ENCODE measurements around the gene MIB1. TPM values are rescaled to one million over a fixed set of nuclear protein-coding genes. Genes with fewer than 3 reads are reported as not detected.
A peak's percentile ranks its signal among the peaks of the same experiment; 100 is the strongest.

The MIB1 gene
- total RNA-seq, 2 donors from 2014 or later = 30.0 to 34.7 TPM

DNA sequence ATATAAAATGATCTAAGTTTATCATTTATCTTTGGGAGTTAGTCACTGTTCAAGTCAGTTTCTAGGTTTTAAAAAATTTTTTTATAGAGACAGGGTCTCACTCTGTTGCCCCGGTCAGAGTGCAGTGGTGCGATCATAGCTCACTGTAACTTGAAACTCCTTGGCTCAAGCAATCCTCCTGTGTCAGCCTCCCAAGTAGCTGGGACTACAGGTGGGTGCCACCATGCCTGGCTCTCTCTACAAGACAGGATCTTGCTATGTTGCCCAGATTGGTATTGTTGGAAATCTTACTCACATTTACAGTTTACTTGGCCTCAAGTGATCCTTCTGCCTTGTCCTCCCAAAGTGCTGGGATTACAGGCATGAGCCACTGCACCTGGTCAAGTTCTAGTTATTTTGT is 74.5 kb downstream of the MIB1 start:
- Histone ChIP-seq H3K4me1 (replicated peaks) (no peaks in the 10 kb centered on the region), H3K36me3 (no peaks in the 10 kb centered on the region), H3K9me3 (no peaks in the 10 kb centered on the region), H3K4me3 (no peak overlapping the region), H3K27me3 (replicated peaks; ENCODE audit: insufficient read depth) (no peaks in the 10 kb centered on the region), H3K27ac (no peak overlapping the region)
- no peak for DNase-seq (ENCODE audit: low spot score)
- TF ChIP-seq POLR2A (IDR thresholded peaks at IDR 0.05) = no peak
- TF ChIP-seq, protein P1, sequence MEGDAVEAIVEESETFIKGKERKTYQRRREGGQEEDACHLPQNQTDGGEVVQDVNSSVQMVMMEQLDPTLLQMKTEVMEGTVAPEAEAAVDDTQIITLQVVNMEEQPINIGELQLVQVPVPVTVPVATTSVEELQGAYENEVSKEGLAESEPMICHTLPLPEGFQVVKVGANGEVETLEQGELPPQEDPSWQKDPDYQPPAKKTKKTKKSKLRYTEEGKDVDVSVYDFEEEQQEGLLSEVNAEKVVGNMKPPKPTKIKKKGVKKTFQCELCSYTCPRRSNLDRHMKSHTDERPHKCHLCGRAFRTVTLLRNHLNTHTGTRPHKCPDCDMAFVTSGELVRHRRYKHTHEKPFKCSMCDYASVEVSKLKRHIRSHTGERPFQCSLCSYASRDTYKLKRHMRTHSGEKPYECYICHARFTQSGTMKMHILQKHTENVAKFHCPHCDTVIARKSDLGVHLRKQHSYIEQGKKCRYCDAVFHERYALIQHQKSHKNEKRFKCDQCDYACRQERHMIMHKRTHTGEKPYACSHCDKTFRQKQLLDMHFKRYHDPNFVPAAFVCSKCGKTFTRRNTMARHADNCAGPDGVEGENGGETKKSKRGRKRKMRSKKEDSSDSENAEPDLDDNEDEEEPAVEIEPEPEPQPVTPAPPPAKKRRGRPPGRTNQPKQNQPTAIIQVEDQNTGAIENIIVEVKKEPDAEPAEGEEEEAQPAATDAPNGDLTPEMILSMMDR (IDR thresholded peaks at IDR 0.05) = no peak
- TF ChIP-seq POLR2AphosphoS5 (IDR thresholded peaks at IDR 0.05) = no peak
- intact Hi-C loops (cut with DNase I) = loop anchor here (5.0 kb wide), 1 partner anchor 37 kb away; no protein-coding TSS in a partner anchor
- WGBS = 100% methylated on average over 2 of the region's 2 CpGs

DNA sequence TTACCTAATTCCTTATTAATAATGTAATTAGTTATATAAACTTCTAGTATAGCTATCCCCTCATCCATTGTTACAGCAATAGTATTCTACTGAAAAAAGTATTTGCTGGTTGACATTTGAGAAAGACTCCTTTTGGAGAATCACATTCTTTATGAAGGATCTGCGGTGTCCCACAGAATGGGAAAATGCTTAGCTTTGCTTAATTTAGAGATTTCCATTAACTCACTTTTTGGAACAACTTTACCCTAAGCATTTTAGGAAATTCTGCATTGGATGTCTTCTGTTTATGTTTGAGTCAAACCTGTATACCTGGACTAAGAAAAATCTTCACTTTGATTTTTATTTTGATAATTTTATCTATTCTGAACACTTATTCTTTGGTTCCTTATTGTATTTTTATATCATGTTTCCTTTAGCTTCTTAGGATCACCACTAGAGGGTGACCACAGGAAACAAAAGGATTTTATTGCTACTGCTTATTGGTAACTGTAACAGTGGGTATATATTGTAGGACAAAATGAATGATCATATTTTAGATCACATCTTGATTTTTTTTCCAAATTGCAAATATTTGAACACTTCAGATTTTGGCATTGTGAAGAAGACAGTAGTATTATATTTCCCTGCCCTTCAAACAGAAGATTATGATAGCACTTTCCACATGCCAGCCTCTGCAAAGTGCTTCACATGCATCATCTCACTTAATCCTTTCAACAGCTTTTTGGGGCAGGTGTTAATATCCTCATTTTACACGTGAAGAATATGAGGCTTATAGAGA is 79.6 kb downstream of the MIB1 start:
- H3K27me3 ChIP-seq (replicated peaks; ENCODE audit: insufficient read depth) = no peaks in the 10 kb centered on the region
- intact Hi-C loops (cut with DNase I) = no loop called here
- no peak overlapping the region for H3K4me3 ChIP-seq
- whole genome bisulfite sequencing = 77% methylated on average over 2 of the region's 2 CpGs
- H3K27ac ChIP-seq = no peak overlapping the region
- H3K9me3 ChIP-seq = no peaks in the 10 kb centered on the region
- TF ChIP-seq POLR2A (IDR thresholded peaks at IDR 0.05) (no peak), POLR2AphosphoS5 (IDR thresholded peaks at IDR 0.05) (no peak)
- TF ChIP-seq, protein P1 (IDR thresholded peaks at IDR 0.05) = peak in 3 of 4 experiments; percentile 51 to 57 (median 57)
- no peaks in the 10 kb centered on the region for H3K4me1 ChIP-seq (replicated peaks)
- DNase-seq (ENCODE audit: low spot score) = no peak
- no peaks in the 10 kb centered on the region for H3K36me3 ChIP-seq

DNA sequence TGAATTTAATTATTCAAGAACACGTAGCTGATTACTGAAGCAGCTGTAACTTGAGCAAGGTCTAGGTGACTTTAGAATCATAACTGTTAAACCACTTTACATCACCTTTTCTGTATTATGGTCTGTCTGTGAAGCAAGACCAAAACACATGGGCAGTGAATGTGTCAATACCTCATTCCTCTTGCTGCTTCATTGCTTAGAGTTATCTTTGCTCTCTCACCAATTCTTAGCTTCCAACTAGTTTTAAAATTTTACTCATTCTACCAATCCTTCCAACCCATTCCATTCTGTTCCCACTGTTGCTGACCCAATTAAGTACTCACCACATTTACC is 80.2 kb downstream of the MIB1 start:
- TF ChIP-seq POLR2AphosphoS5 (IDR thresholded peaks at IDR 0.05) (no peak), POLR2A (IDR thresholded peaks at IDR 0.05) (no peak)
- TF ChIP-seq, protein P1 (IDR thresholded peaks at IDR 0.05) = no peak
- H3K9me3 ChIP-seq = no peaks in the 10 kb centered on the region
- no peaks in the 10 kb centered on the region for H3K36me3 ChIP-seq
- DNase-seq (ENCODE audit: low spot score) = no peak
- H3K4me1 ChIP-seq (replicated peaks) = no peaks in the 10 kb centered on the region
- H3K27ac ChIP-seq = no peak overlapping the region
- WGBS = 92% methylated on average over 1 of the region's 1 CpG
- H3K4me3 ChIP-seq = no peak overlapping the region
- intact Hi-C loops (cut with DNase I) = no loop called here
- no peaks in the 10 kb centered on the region for H3K27me3 ChIP-seq (replicated peaks; ENCODE audit: insufficient read depth)

DNA sequence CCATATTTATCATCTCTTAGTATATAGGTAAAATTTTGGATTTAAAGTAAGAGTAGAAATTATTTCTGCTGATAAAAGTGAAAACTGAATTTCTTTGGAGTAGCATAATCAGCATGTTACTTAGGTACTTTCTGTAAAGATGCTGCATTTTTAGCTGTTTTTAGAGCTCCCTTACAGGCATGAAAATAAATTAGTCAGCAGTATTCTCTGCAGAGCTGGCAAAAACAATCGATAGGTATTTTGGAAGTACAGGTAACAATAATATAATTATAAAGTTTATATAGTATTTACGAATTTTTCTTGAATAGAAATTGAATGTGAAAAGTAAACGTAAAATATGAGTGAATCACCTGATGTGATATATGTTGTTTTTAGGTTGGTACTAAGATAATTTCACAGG is 83.3 kb downstream of the MIB1 start:
- H3K4me3 ChIP-seq = no peak overlapping the region
- H3K27me3 ChIP-seq (replicated peaks; ENCODE audit: insufficient read depth) = no peaks in the 10 kb centered on the region
- no peaks in the 10 kb centered on the region for H3K4me1 ChIP-seq (replicated peaks)
- H3K36me3 ChIP-seq = no peaks in the 10 kb centered on the region
- 93% methylated on average over 3 of the region's 3 CpGs for WGBS
- no peaks in the 10 kb centered on the region for H3K9me3 ChIP-seq
- no peak for DNase-seq (ENCODE audit: low spot score)
- no peak for TF ChIP-seq POLR2A (IDR thresholded peaks at IDR 0.05)
- TF ChIP-seq, protein P1 (IDR thresholded peaks at IDR 0.05) = no peak
- no peak for TF ChIP-seq POLR2AphosphoS5 (IDR thresholded peaks at IDR 0.05)
- intact Hi-C loops (cut with DNase I) = no loop called here
- no peak overlapping the region for H3K27ac ChIP-seq

DNA sequence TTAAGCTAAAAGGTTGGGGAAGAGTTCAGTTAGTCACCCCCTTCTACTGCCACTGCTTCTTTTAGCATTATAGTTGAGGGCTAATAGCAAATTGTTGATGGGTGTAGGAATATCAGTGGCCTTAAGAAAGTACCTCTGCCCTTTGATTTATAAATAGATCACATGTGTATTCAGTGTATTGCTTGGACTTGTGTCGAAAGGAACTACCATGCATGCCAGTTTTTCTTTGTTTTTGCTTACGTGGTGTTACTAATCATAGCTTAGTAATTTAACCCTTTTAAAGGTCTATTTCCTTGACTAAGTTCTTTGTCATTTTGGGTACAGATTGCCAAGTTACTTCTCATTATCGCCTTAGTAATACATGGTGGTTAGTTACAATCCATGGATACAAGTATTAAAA is 85.6 kb downstream of the MIB1 start:
- Histone ChIP-seq H3K27me3 (replicated peaks; ENCODE audit: insufficient read depth) (no peaks in the 10 kb centered on the region), H3K4me1 (replicated peaks) (no peaks in the 10 kb centered on the region), H3K9me3 (no peaks in the 10 kb centered on the region), H3K36me3 (no peaks in the 10 kb centered on the region), H3K4me3 (no peak overlapping the region), H3K27ac (no peak overlapping the region)
- WGBS = 40% methylated on average over 3 of the region's 3 CpGs
- no peak for DNase-seq (ENCODE audit: low spot score)
- TF ChIP-seq POLR2A (IDR thresholded peaks at IDR 0.05) = no peak
- no peak for TF ChIP-seq POLR2AphosphoS5 (IDR thresholded peaks at IDR 0.05)
- TF ChIP-seq, protein P1 (IDR thresholded peaks at IDR 0.05) = no peak
- intact Hi-C loops (cut with DNase I) = no loop called here
